ENCODE results near the gene CAMKMT. TPM values are rescaled to one million over a fixed set of nuclear protein-coding genes. Genes with fewer than 3 reads are reported as not detected.

Gene CAMKMT
- total RNA-seq, 1 experiment from 2014 or later: 12.5 TPM

GRCh38 chr2:44746856-44747615 lies 385.3 kb downstream of the CAMKMT start:
- H3K4me1 ChIP-seq (ENCODE audit: insufficient read depth, low read length, poor library complexity, severe bottlenecking): no peaks in the 10 kb centered on the region
- no peaks in the 10 kb centered on the region for H3K27me3 ChIP-seq (replicated peaks; ENCODE audit: insufficient read depth, low read depth, low read length, poor library complexity)
- TF ChIP-seq CTCF (conservative IDR thresholded peaks at IDR 0.05; ENCODE audit: low read depth, low read length) (no peak), EZH2 (IDR thresholded peaks at IDR 0.05; ENCODE audit: borderline replicate concordance, low read depth, low read length, poor library complexity, severe bottlenecking) (no peak)
- no peaks in the 10 kb centered on the region for H3K9me3 ChIP-seq (ENCODE audit: low read depth, low read length, poor library complexity, severe bottlenecking)
- BruUV-seq (replicated peaks): no TSS peak
- no peaks in the 10 kb centered on the region for H3K36me3 ChIP-seq (ENCODE audit: insufficient read depth, low read length, poor library complexity, severe bottlenecking)
- H3K27ac ChIP-seq (ENCODE audit: low read depth, low read length, poor library complexity, severe bottlenecking): no peak overlapping the region
- no peak overlapping the region for H3K4me3 ChIP-seq (ENCODE audit: low read depth, low read length, poor library complexity, severe bottlenecking)
- intact Hi-C loops (cut with micrococcal nuclease; ENCODE audit: unreplicated experiment): no loop called here
- ChIA-PET CTCF (no interaction called here), POLR2A (ENCODE audit: low non-redundant PET) (no interaction called here)
- no peak for DNase-seq (ENCODE audit: low spot score)

DNA sequence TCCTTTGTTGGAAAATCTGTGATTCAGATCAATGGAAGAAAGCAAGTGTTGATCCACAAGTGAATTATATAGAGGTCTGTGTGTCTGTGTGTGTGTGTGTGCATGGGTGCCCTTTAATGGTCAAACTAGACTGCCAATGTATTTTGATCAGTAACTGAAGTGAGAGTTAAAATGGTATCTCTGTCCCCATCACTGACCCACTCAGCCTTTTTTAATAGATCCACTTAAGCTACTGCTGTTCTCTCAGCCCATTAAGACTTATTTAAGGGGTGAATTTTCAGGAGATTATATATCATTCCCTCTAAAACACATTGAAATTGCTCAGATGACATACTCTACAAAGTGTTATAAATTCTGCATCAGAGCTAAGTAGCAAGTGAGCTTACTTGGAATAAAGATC lies 386.0 kb downstream of the CAMKMT start:
- intact Hi-C loops (cut with micrococcal nuclease; ENCODE audit: unreplicated experiment): no loop called here
- no TSS peak for BruUV-seq (replicated peaks)
- POLR2A ChIA-PET (ENCODE audit: low non-redundant PET): no interaction called here

GRCh38 chr2:44751754-44752479 lies 390.2 kb downstream of the CAMKMT start:
- POLR2A ChIA-PET (ENCODE audit: low non-redundant PET): no interaction called here
- H3K9me3 ChIP-seq (ENCODE audit: low read depth, low read length, poor library complexity, severe bottlenecking): no peaks in the 10 kb centered on the region
- H3K36me3 ChIP-seq (ENCODE audit: insufficient read depth, low read length, poor library complexity, severe bottlenecking): no peaks in the 10 kb centered on the region
- BruUV-seq (replicated peaks): no TSS peak
- DNase-seq (ENCODE audit: low spot score): peak; percentile 69
- no peak overlapping the region for H3K4me3 ChIP-seq (ENCODE audit: low read depth, low read length, poor library complexity, severe bottlenecking)
- H3K27me3 ChIP-seq (replicated peaks; ENCODE audit: insufficient read depth, low read depth, low read length, poor library complexity): no peaks in the 10 kb centered on the region
- CTCF ChIA-PET: interaction anchor here (0.6 kb wide), 1 partner anchor 262 kb away, joined by 3 read pairs; no protein-coding TSS in a partner anchor
- H3K27ac ChIP-seq (ENCODE audit: low read depth, low read length, poor library complexity, severe bottlenecking): no peak overlapping the region
- no peaks in the 10 kb centered on the region for H3K4me1 ChIP-seq (ENCODE audit: insufficient read depth, low read length, poor library complexity, severe bottlenecking)
- intact Hi-C loops (cut with micrococcal nuclease; ENCODE audit: unreplicated experiment): no loop called here
- TF ChIP-seq CTCF (conservative IDR thresholded peaks at IDR 0.05; ENCODE audit: low read depth, low read length) (no peak), EZH2 (IDR thresholded peaks at IDR 0.05; ENCODE audit: borderline replicate concordance, low read depth, low read length, poor library complexity, severe bottlenecking) (no peak)

More for the DNA sequence above, 386.0 kb downstream of the CAMKMT start:
- no peaks in the 10 kb centered on the region for H3K36me3 ChIP-seq (ENCODE audit: insufficient read depth, low read length, poor library complexity, severe bottlenecking)
- H3K27ac ChIP-seq (ENCODE audit: low read depth, low read length, poor library complexity, severe bottlenecking): no peak overlapping the region
- H3K4me3 ChIP-seq (ENCODE audit: low read depth, low read length, poor library complexity, severe bottlenecking): no peak overlapping the region
- H3K27me3 ChIP-seq (replicated peaks; ENCODE audit: insufficient read depth, low read depth, low read length, poor library complexity): no peaks in the 10 kb centered on the region
- no peak for TF ChIP-seq CTCF (conservative IDR thresholded peaks at IDR 0.05; ENCODE audit: low read depth, low read length)
- TF ChIP-seq EZH2 (IDR thresholded peaks at IDR 0.05; ENCODE audit: borderline replicate concordance, low read depth, low read length, poor library complexity, severe bottlenecking): no peak
- no peak for DNase-seq (ENCODE audit: low spot score)
- CTCF ChIA-PET: no interaction called here
- H3K4me1 ChIP-seq (ENCODE audit: insufficient read depth, low read length, poor library complexity, severe bottlenecking): no peaks in the 10 kb centered on the region
- no peaks in the 10 kb centered on the region for H3K9me3 ChIP-seq (ENCODE audit: low read depth, low read length, poor library complexity, severe bottlenecking)
